Mesothelial cell of epicardium (in vitro differentiated cells): ENCODE results near the gene GDF11. TPM values are rescaled to one million over a fixed set of nuclear protein-coding genes. Genes with fewer than 3 reads are reported as not detected.
A peak's percentile ranks its signal among the peaks of the same experiment; 100 is the strongest.

Source experiments
- DNase-seq, 2 experiments: peaks; one replicate each; pipeline ENCODE4 v3.0.0; 2021; ENCODE audit warnings: low spot score in 2 of 2; ENCODE audit not compliant: unreplicated experiment in 2 of 2
- H3K27ac Mint-ChIP-seq: 2 replicates; pipeline ENCODE4 v1.8.0; 2021; ENCODE audit warnings: mixed read lengths
- H3K27me3 Mint-ChIP-seq: 2 replicates; pipeline ENCODE4 v1.8.0; 2021; ENCODE audit warnings: low read depth, mixed read lengths
- H3K36me3 Mint-ChIP-seq: 2 replicates; pipeline ENCODE4 v1.8.0; 2021; ENCODE audit warnings: mixed read lengths
- H3K4me1 Mint-ChIP-seq: 2 replicates; pipeline ENCODE4 v1.8.0; 2021; ENCODE audit warnings: mixed read lengths
- H3K4me3 Mint-ChIP-seq: 2 replicates; pipeline ENCODE4 v1.8.0; 2021; ENCODE audit warnings: mild to moderate bottlenecking, moderate library complexity, mixed read lengths
- H3K9me3 Mint-ChIP-seq: 2 replicates; pipeline ENCODE4 v1.8.0; 2021; ENCODE audit warnings: mixed read lengths
- total RNA-seq: library from RNA; stranded (reverse); gene quantifications from 3 replicates; pipeline ENCODE4 v1.2.1, GENCODE V29; 2021
- TF ChIP-seq, protein P1 (sequence below): fragments of 200-600 bp; sonication (generic); IDR thresholded peaks from one replicate; pipeline ENCODE4 v1.5.0; 2021; ENCODE audit warnings: antibody characterized with exemption; ENCODE audit not compliant: unreplicated experiment

The GDF11 gene
- total RNA-seq, 1 donor from 2014 or later: 18.1 TPM

DNA sequence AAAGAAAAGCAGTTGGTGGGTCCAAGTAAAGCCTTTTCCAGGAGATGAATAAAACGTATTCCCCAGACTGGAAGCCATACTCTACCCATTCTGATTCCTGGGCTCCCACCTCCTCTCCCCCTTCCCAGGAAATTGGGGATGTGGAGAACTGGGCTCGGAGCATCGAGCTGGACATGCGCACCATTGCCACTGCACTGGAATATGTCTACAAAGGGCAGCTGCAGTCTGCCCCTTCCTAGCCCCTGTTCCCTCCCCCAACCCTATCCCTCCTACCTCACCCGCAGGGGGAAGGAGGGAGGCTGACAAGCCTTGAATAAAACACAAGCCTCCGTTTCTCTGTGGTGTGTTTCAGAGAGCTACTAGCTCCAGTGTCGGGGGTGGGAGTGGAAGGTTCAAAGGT lies 23.6 kb upstream of the GDF11 start:
- H3K27ac Mint-ChIP-seq: no peak overlapping the region
- H3K9me3 Mint-ChIP-seq: no peaks in the 10 kb centered on the region
- H3K4me1 Mint-ChIP-seq: peaks cover 34% of the 10 kb centered on the region
- H3K27me3 Mint-ChIP-seq: peaks cover 4% of the 10 kb centered on the region
- H3K4me3 Mint-ChIP-seq: no peak overlapping the region
- H3K36me3 Mint-ChIP-seq: no peaks in the 10 kb centered on the region
- DNase-seq: no peak
- TF ChIP-seq, protein P1, sequence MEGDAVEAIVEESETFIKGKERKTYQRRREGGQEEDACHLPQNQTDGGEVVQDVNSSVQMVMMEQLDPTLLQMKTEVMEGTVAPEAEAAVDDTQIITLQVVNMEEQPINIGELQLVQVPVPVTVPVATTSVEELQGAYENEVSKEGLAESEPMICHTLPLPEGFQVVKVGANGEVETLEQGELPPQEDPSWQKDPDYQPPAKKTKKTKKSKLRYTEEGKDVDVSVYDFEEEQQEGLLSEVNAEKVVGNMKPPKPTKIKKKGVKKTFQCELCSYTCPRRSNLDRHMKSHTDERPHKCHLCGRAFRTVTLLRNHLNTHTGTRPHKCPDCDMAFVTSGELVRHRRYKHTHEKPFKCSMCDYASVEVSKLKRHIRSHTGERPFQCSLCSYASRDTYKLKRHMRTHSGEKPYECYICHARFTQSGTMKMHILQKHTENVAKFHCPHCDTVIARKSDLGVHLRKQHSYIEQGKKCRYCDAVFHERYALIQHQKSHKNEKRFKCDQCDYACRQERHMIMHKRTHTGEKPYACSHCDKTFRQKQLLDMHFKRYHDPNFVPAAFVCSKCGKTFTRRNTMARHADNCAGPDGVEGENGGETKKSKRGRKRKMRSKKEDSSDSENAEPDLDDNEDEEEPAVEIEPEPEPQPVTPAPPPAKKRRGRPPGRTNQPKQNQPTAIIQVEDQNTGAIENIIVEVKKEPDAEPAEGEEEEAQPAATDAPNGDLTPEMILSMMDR: no peak

GRCh38 chr12:55720071-55720564 lies 22.8 kb upstream of the GDF11 start, which contains the start of gene RDH5:
Gene RDH5 (plus strand): TSS chr12:55720393. CDS start chr12:55721185, 792 bp downstream.
- peaks cover 35% of the 10 kb centered on the region for H3K4me1 Mint-ChIP-seq
- no peak within 1 kb of the TSS for H3K4me3 Mint-ChIP-seq
- H3K27ac Mint-ChIP-seq: no peak within 1 kb of the TSS
- TF ChIP-seq, protein P1: no peak
- H3K27me3 Mint-ChIP-seq: peaks cover 4% of the 10 kb centered on the region
- H3K9me3 Mint-ChIP-seq: no peaks in the 10 kb centered on the region
- no peak for DNase-seq
- peaks cover 5% of the 10 kb centered on the region for H3K36me3 Mint-ChIP-seq

DNA sequence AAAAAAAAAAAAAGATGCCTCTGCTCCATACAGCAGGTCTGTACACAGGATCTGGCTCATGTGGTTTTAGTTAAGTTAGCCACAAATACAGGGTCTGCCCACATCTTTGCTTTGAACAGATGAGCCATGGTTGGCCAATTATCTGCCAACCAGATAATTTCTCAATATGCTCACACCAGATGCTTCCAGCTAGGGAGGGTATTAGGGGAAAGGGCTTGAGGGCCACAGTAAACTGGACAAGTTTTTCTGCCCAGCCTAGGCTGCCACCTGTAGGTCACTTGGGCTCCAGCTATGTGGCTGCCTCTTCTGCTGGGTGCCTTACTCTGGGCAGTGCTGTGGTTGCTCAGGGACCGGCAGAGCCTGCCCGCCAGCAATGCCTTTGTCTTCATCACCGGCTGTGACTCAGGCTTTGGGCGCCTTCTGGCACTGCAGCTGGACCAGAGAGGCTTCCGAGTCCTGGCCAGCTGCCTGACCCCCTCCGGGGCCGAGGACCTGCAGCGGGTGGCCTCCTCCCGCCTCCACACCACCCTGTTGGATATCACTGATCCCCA lies 22.0 kb upstream of the GDF11 start:
- no peak overlapping the region for H3K27ac Mint-ChIP-seq
- H3K9me3 Mint-ChIP-seq: no peaks in the 10 kb centered on the region

DNA sequence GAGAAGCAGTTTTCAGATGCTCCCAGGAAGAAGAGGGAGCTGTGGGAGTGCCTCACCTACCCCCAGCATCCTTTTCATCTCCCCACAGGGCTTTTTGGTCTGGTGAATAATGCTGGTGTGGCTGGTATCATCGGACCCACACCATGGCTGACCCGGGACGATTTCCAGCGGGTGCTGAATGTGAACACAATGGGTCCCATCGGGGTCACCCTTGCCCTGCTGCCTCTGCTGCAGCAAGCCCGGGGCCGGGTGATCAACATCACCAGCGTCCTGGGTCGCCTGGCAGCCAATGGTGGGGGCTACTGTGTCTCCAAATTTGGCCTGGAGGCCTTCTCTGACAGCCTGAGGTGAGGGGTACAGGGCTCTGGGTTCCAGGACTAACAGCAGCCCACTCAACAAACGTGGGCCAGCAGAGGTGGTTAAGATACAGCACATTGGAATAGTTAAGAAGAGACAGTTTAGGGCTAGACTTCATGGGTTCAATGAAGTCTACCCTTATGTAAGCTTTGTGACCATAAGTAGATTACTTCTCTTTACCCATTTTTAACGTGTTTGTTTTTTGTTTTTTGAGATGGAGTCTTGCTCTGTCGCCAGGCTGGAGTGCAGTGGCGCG lies 21.2 kb upstream of the GDF11 start:
- Mint-ChIP-seq H3K4me1 (peaks cover 28% of the 10 kb centered on the region), H3K9me3 (no peaks in the 10 kb centered on the region), H3K27ac (no peak overlapping the region), H3K27me3 (no peaks in the 10 kb centered on the region), H3K4me3 (no peak overlapping the region), H3K36me3 (peaks cover 9% of the 10 kb centered on the region)
- no peak for DNase-seq
- TF ChIP-seq, protein P1: no peak

More for the DNA sequence above, 22.0 kb upstream of the GDF11 start:
- TF ChIP-seq, protein P1: no peak
- DNase-seq: no peak
- Mint-ChIP-seq H3K4me3 (no peak overlapping the region), H3K4me1 (peaks cover 29% of the 10 kb centered on the region), H3K27me3 (peaks cover 1% of the 10 kb centered on the region), H3K36me3 (peaks cover 6% of the 10 kb centered on the region)

DNA sequence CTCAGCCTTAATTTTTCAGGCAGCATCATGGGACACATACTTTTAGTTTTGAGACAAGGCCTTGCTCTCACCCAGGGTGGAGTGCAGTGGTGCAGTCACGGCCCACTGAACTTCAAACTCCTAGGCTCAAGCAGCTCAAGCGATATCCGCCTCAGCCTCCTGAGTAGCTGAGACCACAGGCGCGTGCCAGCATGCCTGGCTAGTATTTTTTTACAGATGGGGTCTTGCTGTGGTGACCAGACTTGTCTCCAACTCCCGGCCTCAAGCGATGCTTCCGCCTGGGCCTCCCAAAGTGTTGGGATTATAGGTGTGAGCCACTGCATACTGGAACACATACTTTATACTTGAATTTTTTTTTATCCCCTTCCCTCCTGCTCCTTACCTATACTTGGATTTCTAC lies 20.0 kb upstream of the GDF11 start:
- no peak for DNase-seq
- Mint-ChIP-seq H3K9me3 (no peaks in the 10 kb centered on the region), H3K4me3 (no peak overlapping the region), H3K36me3 (peaks cover 9% of the 10 kb centered on the region), H3K27ac (peak overlapping the region; percentile 59), H3K4me1 (peaks cover 26% of the 10 kb centered on the region), H3K27me3 (no peaks in the 10 kb centered on the region)
- TF ChIP-seq, protein P1: no peak
